SH-SY5Y (cell line): ENCODE results near the gene SETBP1.

ENCODE experiments used
- GATA2 ChIP-seq: IDR thresholded peaks from 2 replicates; pipeline ENCODE4 v1.6.1; 2011; ENCODE audit warnings: mild to moderate bottlenecking, low read depth, low read length
- GATA3 ChIP-seq: IDR thresholded peaks from 2 replicates; pipeline ENCODE4 v1.6.1; 2011; ENCODE audit warnings: low read depth, mild to moderate bottlenecking, low read length, moderate library complexity

SETBP1 gene

GRCh38 chr18:44950685-44951195 is 270.1 kb downstream of the SETBP1 start:
- TF ChIP-seq GATA3 (no peak), GATA2 (no peak)

- TF ChIP-seq GATA2 (no peak), GATA3 (no peak)
These were observed 271.1 kb downstream of the SETBP1 start for GRCh38 chr18:44951748-44952147.

- TF ChIP-seq GATA3 (no peak), GATA2 (no peak)
These were observed 273.6 kb downstream of the SETBP1 start for GRCh38 chr18:44954257-44954656.

GRCh38 chr18:44955825-44956224 is 275.1 kb downstream of the SETBP1 start:
- TF ChIP-seq GATA2 (no peak), GATA3 (no peak)

GRCh38 chr18:44957025-44957424 is 276.3 kb downstream of the SETBP1 start:
- TF ChIP-seq GATA2 (no peak), GATA3 (no peak)

- TF ChIP-seq GATA3 (no peak), GATA2 (no peak)
These were observed 276.8 kb downstream of the SETBP1 start for GRCh38 chr18:44957461-44957860.

- TF ChIP-seq GATA3 (no peak), GATA2 (no peak)
These were observed 277.4 kb downstream of the SETBP1 start for GRCh38 chr18:44958040-44958439.

GRCh38 chr18:44958455-44958854 is 277.8 kb downstream of the SETBP1 start:
- no peak for TF ChIP-seq GATA3
- TF ChIP-seq GATA2: no peak

- TF ChIP-seq GATA2: no peak
- TF ChIP-seq GATA3: no peak
These were observed 278.3 kb downstream of the SETBP1 start for GRCh38 chr18:44959013-44959412.

- TF ChIP-seq GATA3 (no peak), GATA2 (no peak)
These were observed 279.9 kb downstream of the SETBP1 start for GRCh38 chr18:44960580-44960979.

- TF ChIP-seq GATA2 (no peak), GATA3 (no peak)
These were observed 280.8 kb downstream of the SETBP1 start for GRCh38 chr18:44961288-44961995.

- TF ChIP-seq GATA2 (no peak), GATA3 (no peak)
These were observed 286.9 kb downstream of the SETBP1 start for GRCh38 chr18:44967599-44967998.

GRCh38 chr18:44968336-44968735 is 287.6 kb downstream of the SETBP1 start:
- TF ChIP-seq GATA2: no peak
- TF ChIP-seq GATA3: no peak

- no peak for TF ChIP-seq GATA3
- no peak for TF ChIP-seq GATA2
These were observed 288.6 kb downstream of the SETBP1 start for GRCh38 chr18:44969214-44969795.

- TF ChIP-seq GATA2 (no peak), GATA3 (no peak)
These were observed 292.6 kb downstream of the SETBP1 start for GRCh38 chr18:44973282-44973681.
